A549 (cell line): Measurements from ENCODE around the gene ASXL2.

ENCODE experiments used
- CBX8 ChIP-seq: fragments of 200-600 bp; sonication (generic); IDR thresholded peaks from 2 replicates; pipeline ENCODE4 v1.6.1; 2016
- CEBPB ChIP-seq, 2 experiments: fragments of >200 bp in 1 of 2; sonication (Bioruptor Twin) in 1 of 2; formaldehyde crosslinking in 1 of 2; IDR thresholded peaks; 2 replicates each; pipeline ENCODE4 v1.6.1; 2012 to 2016
- CTCF ChIP-seq: fragments of >200 bp; sonication (Bioruptor Twin); formaldehyde crosslinking; IDR thresholded peaks from 3 replicates; pipeline ENCODE4 v1.5.1; 2016
- HES2 ChIP-seq: fragments of >200 bp; sonication (Bioruptor Twin); formaldehyde crosslinking; IDR thresholded peaks from 2 replicates; pipeline ENCODE4 v1.6.1; 2016
- MAZ ChIP-seq: fragments of 150-350 bp; IDR thresholded peaks from 2 replicates; pipeline ENCODE4 v1.6.1; 2014; ENCODE audit warnings: antibody characterized with exemption, low read depth, low read length, borderline replicate concordance
- POLR2A ChIP-seq: IDR thresholded peaks from 2 replicates; pipeline ENCODE4 v1.6.1; 2012; ENCODE audit warnings: mild to moderate bottlenecking, low read length
- RAD21 ChIP-seq, 2 experiments: fragments of >200 bp in 1 of 2; sonication (Bioruptor Twin) in 1 of 2; formaldehyde crosslinking in 1 of 2; IDR thresholded peaks in 1 of 2; conservative IDR thresholded peaks in 1 of 2; 2 replicates in 1 of 2; 3 replicates in 1 of 2; pipeline ENCODE4 v1.6.1; 2012 to 2018; ENCODE audit warnings: inconsistent platforms in 1 of 2
- RCOR1 ChIP-seq: fragments of 150-350 bp; IDR thresholded peaks from 2 replicates; pipeline ENCODE4 v1.6.1; 2014; ENCODE audit warnings: antibody characterized with exemption, low read length, low read depth
- REST ChIP-seq: fragments of 200-600 bp; sonication (generic); IDR thresholded peaks from 2 replicates; pipeline ENCODE4 v1.6.1; 2016; ENCODE audit warnings: antibody characterized with exemption, mild to moderate bottlenecking, moderate library complexity
- ZSCAN20 ChIP-seq: fragments of 250-450 bp; sonication (Bioruptor Pico); IDR thresholded peaks from 2 replicates; pipeline ENCODE4 v1.8.0; 2022; ENCODE audit warnings: mild to moderate bottlenecking, moderate library complexity

DNA sequence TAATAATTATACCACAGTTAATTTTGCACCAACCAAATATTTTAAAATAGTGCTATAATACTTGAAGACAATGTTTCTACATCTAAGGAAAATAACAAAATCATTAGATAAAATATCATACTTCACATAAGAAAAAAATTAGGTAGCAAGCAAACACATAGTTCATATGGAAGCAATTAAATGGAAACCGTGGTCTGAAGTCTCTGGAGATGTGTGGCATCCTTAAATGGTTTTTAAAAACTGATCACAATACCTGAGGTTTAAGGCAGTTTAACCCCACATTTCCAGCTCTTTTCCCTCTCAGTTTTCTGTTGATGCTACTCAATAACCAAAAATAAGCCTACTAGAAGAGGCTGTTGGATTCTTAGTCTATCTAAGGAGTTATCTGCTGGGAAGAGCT is 71.3 kb downstream of the ASXL2 start:
- no peak for TF ChIP-seq CTCF
- TF ChIP-seq REST = no peak
- no peak for TF ChIP-seq RAD21 (conservative IDR thresholded peaks at IDR 0.05 in 1 of 2, IDR thresholded peaks at IDR 0.05 in 1 of 2)
- no peak for TF ChIP-seq ZSCAN20 (CRISPR knock-in tag)
- TF ChIP-seq POLR2A = no peak
- no peak for TF ChIP-seq HES2
- no peak for TF ChIP-seq MAZ
- no peak for TF ChIP-seq CEBPB (IDR thresholded peaks at IDR 0.05)
- no peak for TF ChIP-seq RCOR1
- no peak for TF ChIP-seq CBX8
